GM18861 (cell line): ENCODE measurements around the gene DKK3.
A peak's percentile ranks its signal among the peaks of the same experiment; 100 is the strongest.

Experiments
- ATAC-seq: cut with Tn5 transposase; IDR thresholded peaks from one replicate; pipeline ENCODE4 v1.9.1; 2021; ENCODE audit not compliant: unreplicated experiment

The DKK3 gene

DNA sequence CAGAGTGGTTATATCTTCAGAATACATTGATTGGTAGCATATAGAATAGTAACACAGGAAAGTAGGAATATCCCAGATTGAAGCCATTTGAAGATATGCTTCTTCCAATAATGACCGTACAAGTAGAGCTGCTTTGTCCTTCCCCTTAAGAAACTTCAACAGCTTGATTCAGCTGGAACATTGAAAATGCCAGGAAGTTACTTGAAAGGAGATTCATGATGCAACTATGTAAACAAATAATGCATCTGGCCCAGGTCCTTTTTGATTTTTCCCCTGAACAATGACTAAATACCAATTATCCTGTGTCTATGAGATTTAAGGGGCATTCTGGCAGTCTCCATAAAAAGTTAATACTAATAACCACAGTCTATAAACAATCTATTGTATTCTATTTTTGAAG, 3.0 kb downstream of the DKK3 start:
- ATAC-seq = no peak

DNA sequence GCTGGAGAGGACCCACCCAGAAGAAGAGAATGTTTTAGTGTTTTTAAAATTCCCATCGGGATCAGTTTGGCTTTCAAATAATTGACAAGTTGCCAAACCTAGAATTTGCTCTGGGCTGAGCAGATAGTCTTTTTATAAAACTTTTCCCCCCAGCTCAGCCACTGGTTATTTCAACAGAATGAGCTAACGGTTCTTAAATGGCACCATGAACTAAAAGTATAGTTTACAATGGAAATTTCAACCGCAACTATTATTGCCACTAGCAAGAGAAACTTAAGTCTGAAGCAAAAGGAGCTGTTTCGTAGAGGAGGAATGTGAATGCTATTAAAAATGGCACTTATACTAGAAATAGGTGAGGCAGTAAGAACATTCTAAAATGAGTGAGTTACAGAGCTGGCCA, 3.4 kb downstream of the DKK3 start:
- ATAC-seq = no peak

DNA sequence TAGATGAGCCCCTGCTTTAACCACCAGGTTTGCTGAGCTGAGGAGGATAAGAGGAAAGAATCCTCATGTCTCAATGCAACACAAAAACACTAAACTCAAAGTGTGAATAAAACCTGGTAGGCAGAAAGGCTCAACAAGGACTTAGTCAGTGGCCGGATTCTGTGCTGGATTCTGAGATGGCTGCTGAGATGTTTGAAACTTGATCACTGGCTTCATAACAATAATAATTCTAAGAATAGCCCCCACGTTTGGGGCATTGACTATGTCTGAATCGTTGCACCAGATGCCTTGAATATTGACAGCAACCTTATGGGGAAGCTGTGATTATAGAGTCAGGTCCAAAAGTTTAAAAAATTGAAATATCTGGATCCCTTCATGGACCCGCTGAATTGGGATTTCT, 4.6 kb downstream of the DKK3 start:
- ATAC-seq = no peak

DNA sequence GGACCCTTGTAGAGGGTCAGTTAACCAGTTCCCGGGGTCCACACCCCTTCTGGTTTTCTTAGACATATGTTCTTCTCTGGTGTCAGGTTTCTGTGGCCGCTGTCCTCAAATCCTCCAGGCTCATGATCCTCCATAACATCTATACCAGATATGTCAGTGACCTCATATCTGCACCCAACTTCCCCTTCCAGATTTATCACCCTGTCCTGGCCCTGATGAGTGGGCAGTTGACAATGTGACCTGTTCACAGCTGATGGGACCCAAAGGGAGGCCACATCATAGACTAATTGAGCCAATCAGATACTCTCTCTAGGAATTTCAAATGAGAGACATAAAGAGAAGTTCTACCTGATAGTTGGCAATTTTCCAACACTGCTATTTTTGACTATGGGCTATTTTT, 5.1 kb downstream of the DKK3 start:
- no peak for ATAC-seq

DNA sequence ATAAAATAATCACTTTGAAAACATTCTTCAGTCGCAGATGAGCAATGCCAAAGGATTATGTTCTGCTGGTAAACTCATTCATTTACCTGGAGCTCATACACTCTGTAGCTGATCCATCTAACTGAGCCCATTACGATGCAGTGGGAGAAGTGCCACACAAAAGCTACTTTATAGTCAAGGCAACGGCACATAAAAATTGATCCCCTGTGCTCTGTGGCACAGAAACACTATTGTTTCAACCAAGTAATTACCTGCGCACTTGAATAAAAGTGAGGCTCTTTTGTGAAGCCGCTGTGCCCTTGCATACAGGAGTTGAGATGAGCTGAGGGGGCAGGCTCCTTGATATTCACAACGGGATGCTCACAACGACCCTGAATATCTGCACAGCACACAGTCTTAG, 7.2 kb downstream of the DKK3 start:
- no peak for ATAC-seq

DNA sequence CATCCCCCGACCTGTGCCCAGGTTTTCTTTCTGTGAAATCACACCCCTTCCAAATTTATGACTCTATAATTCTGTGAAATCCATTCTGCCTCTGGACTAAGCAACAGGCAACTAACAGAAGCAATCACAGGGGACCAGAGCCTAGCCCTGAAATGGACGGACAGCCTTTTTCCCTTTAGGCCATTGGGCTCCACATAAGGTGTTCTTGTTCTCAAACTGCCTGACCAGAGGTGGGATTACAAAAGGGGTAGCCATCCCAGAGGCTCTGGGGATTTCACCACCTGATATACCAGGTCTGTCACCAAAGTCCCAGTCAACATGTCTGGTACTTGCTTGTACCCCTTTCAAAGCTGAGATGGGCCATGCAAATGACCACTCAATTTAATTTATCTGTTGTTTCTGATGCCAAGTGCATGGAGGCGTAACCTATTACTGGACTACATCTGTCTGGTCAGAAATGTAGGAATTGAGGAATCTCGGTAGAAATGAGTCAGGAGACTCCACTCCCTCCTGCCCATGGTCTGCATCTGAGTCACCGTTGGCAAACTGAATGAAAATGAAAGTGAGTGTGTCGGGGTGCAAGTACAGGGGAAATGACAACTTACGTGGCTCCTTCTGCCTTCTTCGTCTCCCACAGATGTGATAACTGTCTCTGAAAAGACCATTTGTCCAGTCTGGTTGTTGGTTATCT, 10.2 kb downstream of the DKK3 start:
- ATAC-seq = peak; percentile 56

DNA sequence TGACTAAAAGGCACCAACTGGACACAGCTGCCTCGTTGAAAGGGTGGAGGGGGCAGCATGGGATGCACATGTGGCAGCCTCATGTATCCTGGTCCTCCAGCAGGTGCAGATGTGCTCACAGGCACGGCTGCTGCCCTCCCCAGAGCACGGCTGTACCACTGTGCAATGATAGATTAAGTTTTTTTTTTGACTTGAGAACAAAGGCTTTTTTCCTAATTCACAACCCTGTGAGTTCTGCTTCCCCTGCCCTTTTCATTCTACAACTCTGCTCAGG, 11.4 kb downstream of the DKK3 start:
- no peak for ATAC-seq

DNA sequence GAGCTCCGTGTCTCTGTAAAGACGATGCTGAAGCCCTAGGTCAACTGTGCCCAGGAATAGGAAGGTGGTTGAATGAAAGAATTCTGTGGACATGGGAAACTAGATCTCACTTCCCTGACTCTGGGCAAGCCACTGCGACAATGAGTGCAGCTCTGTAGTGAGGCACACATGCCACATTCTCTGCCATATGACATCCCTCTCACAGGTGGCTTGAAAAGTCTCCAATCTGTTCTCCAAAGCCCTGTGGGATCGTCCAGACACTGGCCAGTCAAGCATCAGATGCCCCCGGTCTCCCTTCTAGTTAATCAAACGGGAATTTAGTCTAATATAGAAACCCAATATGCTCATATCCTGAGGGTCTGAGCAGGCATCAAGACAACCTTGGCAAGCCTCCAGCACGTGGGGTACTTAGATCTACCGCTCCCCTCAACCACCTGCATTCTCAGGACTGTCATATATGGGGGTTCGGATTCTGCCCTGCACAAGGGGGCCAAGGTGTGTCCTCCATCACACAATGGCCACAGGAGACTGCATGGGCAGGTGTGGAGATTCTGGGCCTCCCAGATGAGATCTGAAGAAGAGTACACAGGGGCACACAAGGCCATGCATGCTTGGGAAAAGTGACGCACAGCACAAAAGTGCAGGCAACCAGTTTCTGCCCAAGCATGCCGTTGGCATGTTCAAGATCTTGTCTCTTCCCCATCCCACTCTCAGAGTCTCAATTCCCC, 11.9 kb downstream of the DKK3 start:
- no peak for ATAC-seq

DNA sequence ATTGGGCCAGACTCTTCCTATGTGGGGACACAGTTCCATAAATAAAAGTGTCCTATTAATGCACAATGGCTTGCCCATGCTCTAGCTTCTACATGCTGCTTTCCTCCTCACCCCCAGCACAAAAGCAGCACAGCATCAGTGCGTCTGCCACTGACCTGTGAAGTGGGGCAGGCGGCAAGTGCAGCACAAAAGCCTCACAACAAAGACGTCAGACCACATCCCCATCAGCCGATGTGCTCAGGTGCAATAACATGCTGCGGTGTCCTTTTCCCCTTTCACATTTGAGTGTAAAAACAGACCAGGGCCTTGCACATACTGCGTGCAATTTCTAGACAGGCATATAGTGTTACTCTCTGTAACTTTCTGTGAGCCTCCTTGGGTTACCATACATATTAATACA, 12.8 kb downstream of the DKK3 start:
- ATAC-seq = no peak

DNA sequence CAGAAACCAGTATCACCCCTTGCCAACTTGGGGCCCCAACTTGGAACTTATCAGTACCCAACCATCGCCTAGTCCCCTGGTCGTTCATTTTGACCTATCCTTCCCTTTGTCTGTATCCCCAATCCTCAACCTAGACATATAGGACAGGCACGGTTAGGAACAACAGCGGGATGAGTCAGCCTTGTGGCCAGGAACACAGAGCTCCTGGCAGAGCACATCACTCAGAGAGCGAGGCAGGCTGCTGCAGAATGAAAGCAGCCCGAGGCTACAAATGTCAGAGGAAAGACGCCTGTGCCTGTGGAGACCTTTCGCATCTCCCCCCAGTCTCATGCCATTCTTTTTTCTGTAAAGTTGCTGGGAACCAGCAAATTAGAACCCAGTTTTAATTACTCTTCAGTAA, 14.6 kb downstream of the DKK3 start:
- ATAC-seq = no peak

DNA sequence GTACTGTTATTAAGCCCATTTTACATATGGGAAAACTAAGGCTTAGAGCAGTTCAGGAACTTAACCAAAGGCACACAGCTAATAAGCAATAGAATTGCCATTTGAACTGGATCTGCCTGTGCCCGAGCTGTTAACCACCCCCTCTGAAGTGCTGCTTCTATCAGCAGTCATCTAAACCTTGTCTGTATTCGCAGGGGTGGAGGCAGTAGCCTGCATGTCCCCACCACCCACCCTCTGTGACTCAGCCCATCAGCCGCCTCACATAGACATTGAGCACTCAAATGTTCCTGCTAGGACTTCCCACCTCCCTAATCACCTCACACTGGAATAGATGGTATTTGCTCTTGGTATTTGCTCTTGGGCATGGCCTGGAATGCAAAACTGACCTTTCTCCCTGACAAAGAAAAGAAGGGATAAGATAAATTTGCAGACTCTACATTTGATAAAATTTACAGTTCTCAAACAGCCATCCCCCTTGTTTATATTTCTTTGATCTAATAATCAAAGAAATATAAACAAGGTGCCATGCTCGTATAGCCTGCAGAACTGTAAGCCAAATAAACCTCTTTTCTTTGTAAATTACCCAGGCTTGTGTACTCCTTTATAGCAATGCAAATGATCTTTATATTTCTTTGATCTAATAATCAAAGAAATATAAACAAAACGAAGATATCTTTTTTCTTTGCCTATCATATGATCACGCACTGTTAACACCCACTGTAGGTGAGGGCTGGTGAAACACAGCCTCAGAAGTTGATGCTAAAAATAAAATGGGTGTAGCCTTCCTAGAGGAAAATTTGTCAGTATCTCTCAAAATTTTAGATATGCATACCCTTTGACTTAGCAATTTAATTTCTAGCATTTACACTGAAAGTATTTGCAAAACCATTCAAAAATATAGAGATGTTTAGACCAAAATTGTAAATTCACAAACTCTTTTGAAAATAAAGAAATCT, 15.9 kb downstream of the DKK3 start:
- no peak for ATAC-seq

DNA sequence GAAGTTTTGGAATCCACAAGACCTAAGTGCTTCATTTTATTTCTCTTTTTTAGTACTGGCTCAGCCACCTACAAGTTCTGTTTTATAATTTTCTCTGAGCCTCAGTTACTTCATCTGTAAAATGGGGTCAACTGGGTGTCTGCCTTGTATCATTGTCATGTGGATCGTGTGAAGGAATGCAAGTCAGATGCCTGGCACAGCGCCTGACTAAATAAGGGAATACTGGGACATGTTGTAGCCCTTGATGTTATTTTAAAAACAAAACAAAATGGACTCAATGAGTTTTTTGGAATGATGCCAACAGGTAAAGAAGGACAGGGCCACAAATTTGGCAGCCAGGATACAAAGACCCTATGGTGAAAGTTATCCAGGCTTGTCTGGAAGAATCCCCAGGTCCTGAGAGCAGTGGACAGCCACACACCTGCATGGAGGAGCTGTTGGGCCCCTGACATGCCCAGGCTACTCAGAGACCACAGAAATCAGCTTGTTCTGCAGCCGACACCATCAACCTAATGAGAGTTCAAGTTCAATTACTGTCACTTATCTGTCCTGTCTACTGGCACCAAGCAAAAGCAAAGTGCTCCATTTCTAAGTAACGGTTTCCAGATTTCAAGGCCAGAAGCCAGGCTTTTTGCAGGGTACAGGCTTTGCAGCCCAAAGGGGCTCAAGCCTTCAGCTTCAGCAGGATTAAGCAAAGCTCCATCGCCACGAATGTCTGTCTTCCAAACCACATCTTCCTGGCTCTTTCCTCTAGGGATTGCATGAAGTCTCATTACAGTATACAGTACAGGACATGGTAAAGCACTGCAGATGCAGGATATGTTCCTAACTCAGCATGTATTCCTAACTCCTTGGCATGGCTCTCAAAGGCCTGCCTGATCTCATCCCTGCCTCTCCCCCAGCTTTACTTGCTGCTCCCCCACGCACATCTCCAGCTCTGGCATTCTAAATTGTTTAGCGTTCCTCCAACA, 18.4 kb downstream of the DKK3 start:
- ATAC-seq = no peak

DNA sequence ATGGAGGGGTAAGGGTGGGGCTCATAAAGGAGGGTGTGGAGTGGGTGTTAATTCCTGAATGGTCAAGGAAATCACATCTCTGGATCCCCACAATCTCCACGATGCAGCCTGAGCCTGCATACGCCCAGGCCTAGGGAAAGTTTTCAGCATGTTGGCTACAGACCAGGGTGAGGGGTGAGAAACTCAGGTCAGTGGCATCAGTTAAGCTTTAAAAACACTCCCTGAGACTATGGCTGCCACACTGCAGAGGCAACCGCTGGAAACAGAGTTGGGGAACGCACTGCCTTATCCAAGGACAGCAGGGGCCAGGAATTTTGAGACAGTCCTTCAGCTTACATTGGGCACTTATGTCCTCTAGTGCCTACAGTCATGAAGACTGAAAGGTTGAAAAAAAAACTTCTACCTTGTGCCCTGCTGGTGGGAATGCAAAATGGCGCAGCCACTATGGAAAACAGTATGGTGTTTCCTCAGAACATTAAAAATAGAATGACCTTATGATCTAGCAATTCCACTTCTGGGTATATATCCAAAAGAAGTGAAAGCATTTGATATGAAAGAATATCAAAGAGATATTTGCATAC, 19.7 kb downstream of the DKK3 start:
- no peak for ATAC-seq

DNA sequence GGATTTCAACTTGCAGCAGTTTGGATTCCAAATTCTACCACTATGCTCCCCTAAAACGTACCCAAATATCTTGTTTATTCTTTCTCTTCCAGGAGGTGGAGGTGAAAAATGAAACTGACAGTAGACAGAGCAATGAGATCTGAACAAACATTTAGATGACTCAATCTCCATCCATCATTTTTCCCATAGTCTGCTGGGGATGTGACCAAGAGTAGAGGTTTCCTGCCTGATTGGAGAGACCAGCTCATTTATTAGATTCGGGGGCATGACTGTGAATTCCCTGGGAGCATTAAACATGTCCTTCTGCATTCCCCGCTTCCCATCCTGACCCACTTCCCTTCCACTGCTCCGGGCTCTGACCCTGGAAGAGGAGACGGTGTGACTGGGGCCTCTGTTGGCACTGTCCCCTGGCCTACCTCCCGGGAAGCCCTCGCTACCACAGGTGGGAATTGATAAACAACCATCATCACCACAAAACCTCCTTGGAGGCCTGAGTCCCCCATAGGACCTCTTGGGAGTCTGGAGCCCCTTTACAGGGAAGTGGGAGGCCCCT, 20.3 kb downstream of the DKK3 start:
- no peak for ATAC-seq

DNA sequence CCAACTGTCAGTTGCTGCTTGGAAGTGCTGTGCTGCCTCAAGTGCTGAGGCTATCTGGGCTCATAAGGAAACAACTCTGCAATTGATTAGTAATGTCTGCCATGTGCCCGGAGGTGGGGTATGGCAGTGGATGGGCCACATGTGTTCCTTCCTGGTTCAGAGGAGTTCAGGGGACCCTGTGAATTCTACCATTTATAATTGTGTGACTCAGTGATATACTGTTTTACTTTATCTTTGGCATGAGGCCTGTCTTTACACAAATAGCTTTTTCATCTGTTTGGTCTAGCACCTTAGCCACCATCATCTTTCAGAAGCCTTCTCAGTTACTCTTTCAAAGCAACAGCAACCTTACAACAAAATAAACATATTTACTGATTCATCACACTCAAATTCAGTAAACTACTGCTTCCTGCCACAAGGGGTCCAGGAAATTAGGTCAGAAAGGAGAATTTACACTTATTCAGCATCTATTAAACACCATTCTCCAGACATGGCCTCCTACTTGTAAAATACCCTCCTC, 20.9 kb downstream of the DKK3 start:
- ATAC-seq = no peak

DNA sequence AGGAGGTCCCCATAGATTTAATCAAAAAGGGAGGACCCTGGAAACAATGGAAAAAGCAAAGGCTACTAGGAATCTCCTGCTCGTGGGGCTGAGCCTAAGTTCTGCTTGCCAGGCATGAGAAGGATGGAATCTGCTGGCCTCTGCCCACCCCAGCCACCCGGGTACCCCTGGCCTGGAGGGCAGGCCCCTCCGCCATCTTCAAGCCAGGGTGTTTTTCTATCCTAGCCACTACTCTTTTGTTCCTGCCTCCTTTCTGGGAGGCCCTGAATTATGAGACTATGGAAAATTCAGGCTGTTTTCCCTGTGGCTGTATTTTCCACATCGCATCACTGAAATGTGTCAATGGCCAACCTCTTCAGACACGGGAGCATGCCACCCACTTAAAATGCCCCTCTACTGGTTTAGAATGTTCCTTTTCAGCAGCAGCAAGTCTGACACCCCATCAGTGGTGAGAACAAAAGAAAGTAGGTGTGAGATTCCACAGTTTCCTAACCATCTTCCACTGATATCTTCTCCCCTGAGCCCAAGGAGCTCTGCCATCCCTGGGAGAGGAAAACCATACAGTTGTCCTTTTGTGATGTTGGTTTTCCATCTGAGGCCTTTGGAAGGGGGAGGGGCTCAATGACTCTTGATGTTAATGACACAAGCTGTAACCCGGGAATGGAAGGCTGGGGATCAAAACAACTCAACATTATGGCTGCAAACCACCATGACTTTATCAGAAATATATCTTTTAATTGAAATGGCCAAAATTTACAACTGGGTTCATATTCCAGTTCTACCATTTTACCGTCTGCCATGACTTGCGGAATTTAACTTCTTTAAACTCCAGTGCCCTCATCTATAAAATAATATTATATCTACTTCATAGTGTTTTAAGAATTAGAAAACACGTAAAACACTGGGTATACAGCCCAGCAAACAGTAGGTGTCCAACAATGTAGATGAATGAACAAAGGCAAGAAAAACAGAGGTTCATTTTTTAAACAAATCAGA, 22.2 kb downstream of the DKK3 start:
- ATAC-seq = no peak

DNA sequence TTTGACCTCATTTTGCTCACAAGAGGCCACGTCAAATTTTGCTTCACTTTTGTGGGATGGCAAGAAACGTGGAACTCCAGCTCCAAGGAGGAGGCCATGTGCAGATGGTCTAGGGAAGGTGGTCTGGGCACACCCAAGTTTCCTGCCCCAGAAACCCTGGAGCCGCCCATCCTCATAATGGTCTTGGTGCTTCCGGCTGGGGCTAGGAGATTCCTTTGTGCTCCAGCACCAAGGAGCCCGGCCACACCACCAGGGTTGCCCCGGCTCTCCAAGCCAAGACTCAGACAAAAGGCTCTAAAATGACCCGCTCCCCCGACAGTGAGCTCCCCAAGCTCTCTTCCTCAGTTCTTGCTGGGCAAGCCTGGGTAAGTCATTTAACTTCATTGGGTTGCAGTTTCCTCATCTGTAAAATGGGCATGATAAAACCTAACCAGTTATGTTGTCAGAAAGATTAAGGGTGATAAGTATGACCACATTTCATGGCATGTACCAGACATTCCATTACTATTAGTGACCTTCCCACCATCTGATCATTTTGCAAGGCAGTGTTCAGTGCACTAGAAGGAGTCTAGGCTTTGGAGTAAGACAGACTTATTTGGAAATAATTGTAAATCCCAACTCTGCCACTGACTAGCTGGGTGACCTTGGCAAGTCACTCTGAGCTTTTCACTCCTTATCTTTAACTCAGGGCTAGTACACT, 23.3 kb downstream of the DKK3 start:
- no peak for ATAC-seq

DNA sequence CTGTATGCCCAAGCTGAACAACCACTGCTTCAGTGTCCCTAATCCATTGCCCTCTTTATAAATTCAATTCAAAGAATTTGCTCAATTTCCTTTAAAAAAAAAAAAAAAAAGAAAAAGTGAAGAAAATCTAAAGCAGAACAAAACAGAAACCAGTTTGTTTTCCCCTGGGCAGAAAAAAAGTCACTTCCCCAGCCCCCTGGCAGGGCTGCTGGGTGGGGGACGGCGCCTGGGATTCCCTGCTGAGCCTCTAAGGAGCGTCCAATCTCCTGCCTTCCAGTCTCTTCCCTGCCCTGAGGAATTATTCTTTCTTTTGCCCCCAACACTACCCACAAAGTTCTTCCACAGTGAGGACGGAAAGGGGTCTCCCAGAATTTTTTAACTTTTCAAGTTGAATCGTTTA, 23.9 kb downstream of the DKK3 start:
- no peak for ATAC-seq
